ENCODE results near the gene PATJ.
A peak's percentile ranks its signal among the peaks of the same experiment; 100 is the strongest.
"Not testable (repeated sequence)": the region's sequence is repeated elsewhere in the genome, so short reads cannot be mapped to it uniquely, and the experiment has no call there.

Gene PATJ

GRCh38 chr1:61770131-61770530 is 27.9 kb downstream of the PATJ start:
- no peak overlapping the region for H3K27ac Mint-ChIP-seq
- no peaks in the 10 kb centered on the region for H3K9me3 Mint-ChIP-seq
- H3K4me1 Mint-ChIP-seq (ENCODE audit: low read depth in 2 of 2), result no peaks in the 10 kb centered on the region
- DNase-seq (no peak), ATAC-seq (replicated peaks) (no peak)
- no peak overlapping the region for H3K4me3 Mint-ChIP-seq
- no peaks in the 10 kb centered on the region for H3K27me3 Mint-ChIP-seq
- H3K36me3 Mint-ChIP-seq (ENCODE audit: insufficient read depth), result peaks cover 25% of the 10 kb centered on the region

GRCh38 chr1:61776091-61776490 is 33.8 kb downstream of the PATJ start:
- Mint-ChIP-seq H3K4me3 (no peak overlapping the region), H3K4me1 (ENCODE audit: low read depth in 2 of 2) (peaks cover 0 to 3% of the 10 kb centered on the region in 2 donors), H3K27ac (no peak overlapping the region), H3K9me3 (no peaks in the 10 kb centered on the region), H3K27me3 (no peaks in the 10 kb centered on the region), H3K36me3 (ENCODE audit: insufficient read depth) (peaks cover 11% of the 10 kb centered on the region)
- DNase-seq (no peak), ATAC-seq (replicated peaks) (no peak)

- ATAC-seq (replicated peaks) (no peak), DNase-seq (no peak)
- Mint-ChIP-seq H3K4me3 (no peak overlapping the region), H3K4me1 (ENCODE audit: low read depth in 2 of 2) (peaks cover 8 to 11% of the 10 kb centered on the region in 2 donors), H3K27ac (no peak overlapping the region), H3K36me3 (ENCODE audit: insufficient read depth) (peaks cover 7% of the 10 kb centered on the region), H3K9me3 (no peaks in the 10 kb centered on the region), H3K27me3 (no peaks in the 10 kb centered on the region)
These were observed 37.0 kb downstream of the PATJ start for GRCh38 chr1:61779231-61779630.

GRCh38 chr1:61781151-61781550 is 38.9 kb downstream of the PATJ start:
- Mint-ChIP-seq H3K27ac (peak overlapping the region; percentile 20 to 62), H3K36me3 (ENCODE audit: insufficient read depth) (peaks cover 7% of the 10 kb centered on the region), H3K27me3 (no peaks in the 10 kb centered on the region)

GRCh38 chr1:61782771-61783170 is 40.5 kb downstream of the PATJ start:
- ATAC-seq (replicated peaks), result peak; percentile 100
- Mint-ChIP-seq H3K9me3 (no peaks in the 10 kb centered on the region), H3K27me3 (no peaks in the 10 kb centered on the region), H3K4me3 (peak overlapping the region; percentile 23 to 48), H3K4me1 (ENCODE audit: low read depth in 2 of 2) (peaks cover 12 to 14% of the 10 kb centered on the region in 2 donors), H3K27ac (peak overlapping the region; percentile 13 to 64), H3K36me3 (ENCODE audit: insufficient read depth) (peaks cover 5% of the 10 kb centered on the region)
- DNase-seq, result peak; percentile 41 to 46 (median 44)

More at GRCh38 chr1:61781151-61781550, 38.9 kb downstream of the PATJ start:
- H3K4me1 Mint-ChIP-seq (ENCODE audit: low read depth in 2 of 2), result peaks cover 8 to 14% of the 10 kb centered on the region in 2 donors
- H3K9me3 Mint-ChIP-seq, result no peaks in the 10 kb centered on the region
- ATAC-seq (replicated peaks) (no peak), DNase-seq (no peak)
- peak overlapping the region; percentile 11 to 13 for H3K4me3 Mint-ChIP-seq

GRCh38 chr1:61784726-61785125 is 42.4 kb downstream of the PATJ start:
- no peaks in the 10 kb centered on the region for H3K9me3 Mint-ChIP-seq
- DNase-seq (no peak), ATAC-seq (replicated peaks) (no peak)
- no peaks in the 10 kb centered on the region for H3K27me3 Mint-ChIP-seq
- no peak overlapping the region for H3K4me3 Mint-ChIP-seq
- H3K36me3 Mint-ChIP-seq (ENCODE audit: insufficient read depth), result peaks cover 15% of the 10 kb centered on the region
- peaks cover 12 to 14% of the 10 kb centered on the region in 2 donors for H3K4me1 Mint-ChIP-seq (ENCODE audit: low read depth in 2 of 2)
- no peak overlapping the region for H3K27ac Mint-ChIP-seq

- peaks cover 15% of the 10 kb centered on the region for H3K36me3 Mint-ChIP-seq (ENCODE audit: insufficient read depth)
- no peaks in the 10 kb centered on the region for H3K27me3 Mint-ChIP-seq
- DNase-seq, result no peak
- no peak overlapping the region for H3K27ac Mint-ChIP-seq
- H3K4me1 Mint-ChIP-seq (ENCODE audit: low read depth in 2 of 2), result peaks cover 0 to 4% of the 10 kb centered on the region in 2 donors
- no peak overlapping the region for H3K4me3 Mint-ChIP-seq
- H3K9me3 Mint-ChIP-seq, result no peaks in the 10 kb centered on the region
- no peak for ATAC-seq (replicated peaks)
These were observed 48.6 kb downstream of the PATJ start for GRCh38 chr1:61790837-61791236.

- Mint-ChIP-seq H3K27me3 (no peaks in the 10 kb centered on the region), H3K36me3 (ENCODE audit: insufficient read depth) (peaks cover 13% of the 10 kb centered on the region), H3K4me1 (ENCODE audit: low read depth in 2 of 2) (no peaks in the 10 kb centered on the region), H3K9me3 (no peaks in the 10 kb centered on the region), H3K4me3 (no peak overlapping the region), H3K27ac (peak overlapping the region in 1 of 2 donors; percentile 51)
- ATAC-seq (replicated peaks) (no peak), DNase-seq (no peak)
These were observed 54.9 kb downstream of the PATJ start for GRCh38 chr1:61797045-61797755.

- peaks cover 15% of the 10 kb centered on the region for H3K36me3 Mint-ChIP-seq (ENCODE audit: insufficient read depth)
- not testable (repeated sequence) for ATAC-seq (replicated peaks); H3K27me3 Mint-ChIP-seq; H3K4me1 Mint-ChIP-seq (ENCODE audit: low read depth in 2 of 2); H3K27ac Mint-ChIP-seq; DNase-seq; H3K9me3 Mint-ChIP-seq; H3K4me3 Mint-ChIP-seq
These were observed 58.8 kb downstream of the PATJ start for GRCh38 chr1:61801047-61801446.

GRCh38 chr1:61807606-61808140 is 65.4 kb downstream of the PATJ start:
- H3K36me3 Mint-ChIP-seq (ENCODE audit: insufficient read depth), result peaks cover 22% of the 10 kb centered on the region
- no peak overlapping the region for H3K4me3 Mint-ChIP-seq
- H3K4me1 Mint-ChIP-seq (ENCODE audit: low read depth in 2 of 2), result no peaks in the 10 kb centered on the region

GRCh38 chr1:61808321-61808720 is 66.0 kb downstream of the PATJ start:
- ATAC-seq (replicated peaks), result no peak

More at GRCh38 chr1:61807606-61808140, 65.4 kb downstream of the PATJ start:
- DNase-seq (no peak), ATAC-seq (replicated peaks) (no peak)
- Mint-ChIP-seq H3K9me3 (no peaks in the 10 kb centered on the region), H3K27ac (no peak overlapping the region), H3K27me3 (no peaks in the 10 kb centered on the region)

GRCh38 chr1:61808968-61809367 is 66.7 kb downstream of the PATJ start:
- H3K27ac Mint-ChIP-seq, result no peak overlapping the region
- no peaks in the 10 kb centered on the region for H3K4me1 Mint-ChIP-seq (ENCODE audit: low read depth in 2 of 2)
- no peaks in the 10 kb centered on the region for H3K9me3 Mint-ChIP-seq
- ATAC-seq (replicated peaks) (no peak), DNase-seq (no peak)
- no peak overlapping the region for H3K4me3 Mint-ChIP-seq
- no peaks in the 10 kb centered on the region for H3K27me3 Mint-ChIP-seq
- peaks cover 22% of the 10 kb centered on the region for H3K36me3 Mint-ChIP-seq (ENCODE audit: insufficient read depth)

More at GRCh38 chr1:61808321-61808720, 66.0 kb downstream of the PATJ start:
- no peak overlapping the region for H3K4me3 Mint-ChIP-seq
- no peaks in the 10 kb centered on the region for H3K4me1 Mint-ChIP-seq (ENCODE audit: low read depth in 2 of 2)
- H3K36me3 Mint-ChIP-seq (ENCODE audit: insufficient read depth), result peaks cover 22% of the 10 kb centered on the region
- no peaks in the 10 kb centered on the region for H3K27me3 Mint-ChIP-seq
- H3K9me3 Mint-ChIP-seq, result no peaks in the 10 kb centered on the region
- DNase-seq, result no peak
- no peak overlapping the region for H3K27ac Mint-ChIP-seq

- no peaks in the 10 kb centered on the region for H3K4me1 Mint-ChIP-seq (ENCODE audit: low read depth in 2 of 2)
- no peaks in the 10 kb centered on the region for H3K27me3 Mint-ChIP-seq
- ATAC-seq (replicated peaks), result no peak
These were observed 70.6 kb downstream of the PATJ start for GRCh38 chr1:61812916-61813315.

GRCh38 chr1:61816191-61816590 is 73.9 kb downstream of the PATJ start:
- Mint-ChIP-seq H3K36me3 (ENCODE audit: insufficient read depth) (no peaks in the 10 kb centered on the region), H3K27me3 (no peaks in the 10 kb centered on the region), H3K4me3 (no peak overlapping the region), H3K27ac (no peak overlapping the region), H3K4me1 (ENCODE audit: low read depth in 2 of 2) (no peaks in the 10 kb centered on the region), H3K9me3 (no peaks in the 10 kb centered on the region)
- no peak for ATAC-seq (replicated peaks)
- DNase-seq, result no peak

More at GRCh38 chr1:61812916-61813315, 70.6 kb downstream of the PATJ start:
- H3K4me3 Mint-ChIP-seq, result no peak overlapping the region
- H3K9me3 Mint-ChIP-seq, result no peaks in the 10 kb centered on the region
- no peak overlapping the region for H3K27ac Mint-ChIP-seq
- DNase-seq, result no peak
- H3K36me3 Mint-ChIP-seq (ENCODE audit: insufficient read depth), result peaks cover 5% of the 10 kb centered on the region
